H1 (cell line): ENCODE measurements around the gene SEMA6A. TPM values are rescaled to one million over a fixed set of nuclear protein-coding genes. Genes with fewer than 3 reads are reported as not detected.

Experiments
- ASH2L ChIP-seq: fragments of 200-600, 300-600 bp; sonication (generic); IDR thresholded peaks from one replicate; pipeline ENCODE4 v1.7.1; 2017; ENCODE audit warnings: low read length
- ATF2 ChIP-seq: IDR thresholded peaks from 2 replicates; pipeline ENCODE4 v1.6.1; 2012; ENCODE audit warnings: low read length, inconsistent platforms
- BRCA1 ChIP-seq: IDR thresholded peaks from 2 replicates; pipeline ENCODE4 v1.6.1; 2012; ENCODE audit warnings: low read depth, low read length, improper control_type of control experiment
- CBX8 ChIP-seq: fragments of 300-800, 300-1000 bp; sonication (generic); IDR thresholded peaks from 2 replicates; pipeline ENCODE4 v1.7.1; 2016; ENCODE audit warnings: low read depth, low read length, borderline replicate concordance
- CEBPB ChIP-seq: IDR thresholded peaks from 2 replicates; pipeline ENCODE4 v1.6.1; 2012; ENCODE audit warnings: low read depth, low read length
- KDM4A ChIP-seq: IDR thresholded peaks from one replicate; pipeline ENCODE4 v1.7.1; 2012; ENCODE audit warnings: low read depth, mild to moderate bottlenecking, moderate library complexity, low read length, inconsistent platforms; ENCODE audit not compliant: severe bottlenecking
- POLR2AphosphoS5 ChIP-seq: IDR thresholded peaks from 2 replicates; pipeline ENCODE4 v1.6.1; 2011; ENCODE audit warnings: low read depth, low read length
- POU5F1 ChIP-seq: IDR thresholded peaks from 2 replicates; pipeline ENCODE4 v1.6.1; 2011; ENCODE audit warnings: low read depth, mild to moderate bottlenecking, low read length, moderate library complexity
- RFX5 ChIP-seq: IDR thresholded peaks from 2 replicates; pipeline ENCODE4 v1.6.1; 2011; ENCODE audit warnings: low read depth, low read length, improper control_type of control experiment, borderline replicate concordance
- TAF1 ChIP-seq: IDR thresholded peaks from 2 replicates; pipeline ENCODE4 v1.6.1; 2011; ENCODE audit warnings: mild to moderate bottlenecking, low read depth, low read length
- TCF12 ChIP-seq: IDR thresholded peaks from 2 replicates; pipeline ENCODE4 v1.6.1; 2011; ENCODE audit warnings: low read depth, mild to moderate bottlenecking, low read length
- USF2 ChIP-seq: IDR thresholded peaks from 2 replicates; pipeline ENCODE4 v1.6.1; 2011; ENCODE audit warnings: low read length, improper control_type of control experiment
- polyA plus RNA-seq, 7 experiments: library from polyadenylated mRNA; depleted of rRNA in 3 of 7; stranded (reverse) in 5 of 7; unstranded in 2 of 7; fragments of >200 nt in 5 of 7; fragments of 200-250 nt in 2 of 7; gene quantifications; 1 replicate in 5 of 7; 2 replicates in 1 of 7; 4 replicates in 1 of 7; pipeline versions ENCODE4 v1.2.1 to v1.2.3, GENCODE V29; 2011 to 2013; ENCODE audit warnings: missing spikeins in 2 of 7, mixed read lengths in 2 of 7
- total RNA-seq: library from RNA; stranded (reverse); fragmentation: NEBNext Ultra II Directional; extraction: Animal tissue kit (Norgen Biotek cat#: 25700); gene quantifications from 2 replicates; pipeline ENCODE4 v1.2.1, GENCODE V29; 2021

SEMA6A gene
- total and polyA plus RNA-seq, 2 of the 8 experiments (the other 6 are each of a cell fraction or from before 2014, with no cell fraction given) = 78.3 to 277 TPM

GRCh38 chr5:116559239-116559638 lies 15.4 kb downstream of the SEMA6A start (continued):
- TF ChIP-seq POU5F1 (no peak), CEBPB (no peak), POLR2AphosphoS5 (no peak), ASH2L (no peak), TAF1 (no peak), KDM4A (no peak), TCF12 (peak; percentile 74; the same call in 1 of the 2 replicates), RFX5 (no peak), ATF2 (no peak), USF2 (no peak), BRCA1 (no peak), CBX8 (no peak)
